D721Med (cell line): Measurements from ENCODE around the gene SBSN.

Experiments used
- DNase-seq: peaks from one replicate; pipeline ENCODE4 v3.0.0; 2011; ENCODE audit warnings: low spot score; ENCODE audit not compliant: insufficient read length
- FAIRE-seq: peaks from 2 replicates; lab custom pipeline; 2011; peaks lifted over from hg19 to GRCh38; lab: Jason Lieb, UNC
- CTCF ChIP-seq: IDR thresholded peaks from 2 replicates; pipeline ENCODE4 v1.5.1; 2012; ENCODE audit warnings: mild to moderate bottlenecking, control low read depth; ENCODE audit not compliant: insufficient read depth; ENCODE audit errors: missing control alignments

The SBSN gene

GRCh38 chr19:35510626-35510964 lies 17.5 kb downstream of the SBSN start:
- TF ChIP-seq CTCF, result no peak
- FAIRE-seq (no peak), DNase-seq (no peak)

GRCh38 chr19:35509861-35510625 lies 18.1 kb downstream of the SBSN start:
- DNase-seq (peak; percentile 89), FAIRE-seq (no peak)
- peak; percentile 66 for TF ChIP-seq CTCF

- TF ChIP-seq CTCF, result no peak
- DNase-seq, result no peak
- no peak for FAIRE-seq
Measured at GRCh38 chr19:35509018-35509652, 19.0 kb downstream of the SBSN start.

- DNase-seq (no peak), FAIRE-seq (no peak)
- TF ChIP-seq CTCF, result no peak
Measured at GRCh38 chr19:35508129-35508528, 20.0 kb downstream of the SBSN start.

- no peak for DNase-seq
- TF ChIP-seq CTCF, result no peak
- no peak for FAIRE-seq
Measured at GRCh38 chr19:35507561-35507960, 20.6 kb downstream of the SBSN start.

- FAIRE-seq (no peak), DNase-seq (no peak)
- TF ChIP-seq CTCF, result no peak
Measured at GRCh38 chr19:35506011-35506410, 22.1 kb downstream of the SBSN start.

GRCh38 chr19:35502751-35503150 lies 25.4 kb downstream of the SBSN start:
- TF ChIP-seq CTCF, result no peak
- FAIRE-seq (no peak), DNase-seq (no peak)
